Measurements from ENCODE around the gene RRAS.

Gene RRAS

DNA sequence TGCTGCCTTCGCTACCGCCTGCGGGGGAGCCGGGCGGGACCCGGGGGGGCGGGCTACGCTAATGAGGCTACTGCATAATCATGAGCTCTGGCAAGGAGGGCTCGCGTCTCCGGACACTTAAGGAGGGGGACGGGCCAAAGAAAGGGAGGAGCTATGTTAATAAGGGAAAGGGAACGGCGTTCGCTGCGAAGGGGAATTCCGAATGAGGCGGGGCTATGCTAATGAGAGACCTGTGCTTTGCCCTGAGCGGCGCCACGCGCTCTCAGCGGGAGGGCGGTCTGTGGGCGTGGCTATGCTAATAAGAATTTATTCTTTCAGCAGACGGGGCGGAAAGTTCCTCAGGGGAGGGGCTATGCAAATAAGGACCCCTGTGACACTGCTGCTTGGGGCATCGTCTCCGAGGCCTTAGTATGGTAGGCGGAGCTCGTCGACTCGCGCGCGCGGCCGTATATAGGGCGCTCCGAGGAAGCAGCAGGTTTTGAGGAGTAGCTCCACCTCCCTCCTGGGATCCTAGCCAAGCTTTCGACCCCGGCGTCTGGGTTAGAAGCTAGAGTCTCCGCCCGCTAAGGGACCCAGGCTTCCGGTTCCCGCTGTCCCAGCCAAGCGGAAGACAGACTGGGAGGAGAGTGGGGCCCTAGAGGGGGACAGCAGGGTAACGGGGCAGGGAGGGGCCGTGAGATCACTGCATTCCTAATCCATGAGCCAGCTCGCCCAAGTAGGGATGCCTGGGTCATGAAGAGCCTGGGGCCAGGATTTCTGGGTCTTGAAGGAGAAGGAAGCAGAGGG is at the start of gene RRAS:
Gene RRAS (minus strand): TSS at position 31 of the 786 bp plus-strand sequence. CDS start 45 bp downstream, outside the sequence.
- DNase-seq: peak; percentile 69 to 100 (median 98)

DNA sequence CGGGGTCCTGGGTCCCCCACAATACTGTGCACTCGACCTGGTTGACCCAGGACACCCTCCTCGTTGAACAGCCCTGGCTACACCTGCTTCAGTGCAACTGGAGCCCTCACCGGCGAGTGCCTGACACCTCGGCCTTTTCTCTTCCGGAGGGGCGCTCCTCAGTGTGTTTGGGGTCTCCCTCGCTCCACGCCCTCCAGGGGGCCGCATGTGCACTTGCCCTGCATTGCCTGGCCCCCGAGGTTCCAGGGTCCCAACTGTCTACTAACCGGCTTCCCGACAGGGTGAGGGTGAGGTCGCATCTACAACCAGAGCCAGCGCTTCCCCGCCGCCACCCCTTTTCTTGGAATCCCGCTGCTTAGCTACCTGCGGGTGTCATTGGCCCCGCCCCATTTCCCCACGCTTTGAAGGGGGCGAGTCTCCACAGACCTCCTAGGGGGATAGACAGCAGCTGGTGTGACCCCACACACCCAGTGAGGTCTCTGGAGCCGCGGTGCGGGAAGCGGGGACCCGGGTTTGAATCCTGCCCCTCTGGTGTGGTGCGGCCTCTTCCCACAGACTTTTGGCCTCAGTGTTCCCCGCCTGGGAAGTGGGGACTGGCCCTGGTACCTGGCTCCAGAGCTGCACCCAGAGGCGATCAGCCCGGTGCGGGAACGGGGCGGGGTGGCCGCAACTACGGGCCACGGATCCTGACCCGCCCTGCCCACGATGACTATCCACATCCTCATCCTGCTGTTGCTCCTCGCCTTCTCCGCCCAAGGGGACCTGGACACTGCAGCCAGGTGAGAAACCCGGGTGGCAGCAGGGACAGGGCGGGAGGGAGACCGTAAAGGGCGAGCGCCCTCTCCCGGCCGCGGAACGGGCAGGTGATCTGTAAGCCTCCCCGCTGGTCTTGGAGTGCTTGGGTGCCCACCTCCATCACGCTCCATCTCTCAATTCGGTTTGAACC is 49.5 kb upstream of the RRAS start, which contains the start of gene ADM5:
Gene ADM5 (plus strand): TSS at position 462 of the 946 bp plus-strand sequence. CDS start 244 bp downstream, at position 706.
- peak in 35 of 58 donors; percentile 9 to 76 (median 37) for DNase-seq

- no peak for DNase-seq
These were observed 48.7 kb upstream of the RRAS start for GRCh38 chr19:49688531-49689132.

GRCh38 chr19:49687566-49688316 is 47.8 kb upstream of the RRAS start:
- no peak for DNase-seq

GRCh38 chr19:49687150-49687549 is 47.2 kb upstream of the RRAS start:
- DNase-seq: no peak

DNA sequence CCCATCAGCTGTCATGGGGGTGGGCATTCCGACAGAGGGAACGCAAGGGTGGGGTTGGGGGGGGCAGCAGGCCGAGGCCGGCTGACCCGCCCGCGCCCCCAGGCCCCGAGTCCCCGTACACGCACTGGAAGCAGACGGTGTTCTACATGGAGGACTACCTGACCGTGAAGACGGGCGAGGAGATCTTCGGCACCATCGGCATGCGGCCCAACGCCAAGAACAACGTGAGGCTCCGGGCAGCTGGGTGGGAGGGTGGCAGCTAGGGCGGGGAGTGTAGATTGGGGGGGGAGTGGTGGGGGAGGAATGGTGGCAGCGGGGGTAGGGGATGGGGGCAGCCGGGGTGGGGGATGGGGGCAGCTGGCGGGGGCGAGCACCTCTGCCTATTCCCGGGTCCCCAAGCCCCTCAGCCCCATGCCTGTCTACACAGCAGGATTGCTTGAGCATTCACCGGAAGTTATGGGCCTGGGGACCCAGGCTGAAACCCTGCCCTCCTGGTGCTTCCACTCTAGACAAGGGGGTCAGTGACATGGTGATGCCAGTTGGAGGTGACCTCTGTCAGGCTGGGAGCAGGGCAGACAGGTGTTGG is 46.7 kb upstream of the RRAS start:
- no peak for DNase-seq

DNA sequence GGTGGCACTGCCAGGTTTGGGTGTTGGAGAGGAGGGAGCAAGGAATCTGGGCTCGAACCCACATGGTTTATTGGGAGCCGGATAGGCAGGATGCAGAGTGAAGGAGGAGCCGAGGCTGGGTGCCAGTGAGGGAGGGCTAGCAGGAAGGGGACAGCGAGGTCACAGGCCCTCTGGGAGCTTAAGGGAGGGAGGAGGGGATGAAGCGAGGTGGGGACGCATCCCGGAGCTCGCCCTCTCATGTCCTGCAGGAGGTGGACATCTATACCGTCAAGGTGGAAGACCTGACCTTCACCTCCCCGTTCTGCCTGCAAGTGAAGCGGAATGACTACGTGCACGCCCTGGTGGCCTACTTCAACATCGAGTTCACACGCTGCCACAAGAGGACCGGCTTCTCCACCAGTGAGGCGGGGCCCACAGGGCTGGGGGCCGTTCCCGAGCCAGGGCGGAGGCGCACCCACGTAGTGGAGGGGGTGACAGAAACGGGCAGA is 45.9 kb upstream of the RRAS start:
- DNase-seq: no peak

DNA sequence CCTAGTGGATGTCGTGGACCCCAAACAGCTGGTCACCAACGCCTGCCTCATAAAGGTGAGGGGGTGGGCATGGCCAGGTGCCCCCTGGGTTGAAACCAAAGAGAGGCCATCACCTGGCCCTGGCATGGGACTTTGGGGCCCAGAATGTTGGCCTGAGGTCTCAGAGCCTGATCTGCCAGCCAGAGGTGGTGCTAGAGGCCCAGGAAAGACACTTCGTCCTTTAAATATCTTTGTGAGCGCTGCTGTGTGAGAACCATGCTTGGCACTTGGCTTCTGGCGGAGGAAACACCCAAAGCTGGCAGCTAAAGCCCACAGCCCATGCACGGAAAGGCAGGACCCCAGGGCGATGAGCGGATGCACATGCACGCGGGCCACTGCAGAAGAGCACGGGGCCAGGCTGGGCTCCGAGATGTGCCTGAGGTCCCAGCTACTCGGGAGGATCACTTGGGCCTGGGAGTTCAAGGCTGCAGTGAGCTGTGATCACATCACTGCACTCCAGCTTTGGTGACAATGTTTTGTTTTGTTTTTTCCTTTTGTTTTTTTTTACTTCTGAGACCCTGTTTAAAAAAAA is 45.1 kb upstream of the RRAS start:
- DNase-seq: no peak

DNA sequence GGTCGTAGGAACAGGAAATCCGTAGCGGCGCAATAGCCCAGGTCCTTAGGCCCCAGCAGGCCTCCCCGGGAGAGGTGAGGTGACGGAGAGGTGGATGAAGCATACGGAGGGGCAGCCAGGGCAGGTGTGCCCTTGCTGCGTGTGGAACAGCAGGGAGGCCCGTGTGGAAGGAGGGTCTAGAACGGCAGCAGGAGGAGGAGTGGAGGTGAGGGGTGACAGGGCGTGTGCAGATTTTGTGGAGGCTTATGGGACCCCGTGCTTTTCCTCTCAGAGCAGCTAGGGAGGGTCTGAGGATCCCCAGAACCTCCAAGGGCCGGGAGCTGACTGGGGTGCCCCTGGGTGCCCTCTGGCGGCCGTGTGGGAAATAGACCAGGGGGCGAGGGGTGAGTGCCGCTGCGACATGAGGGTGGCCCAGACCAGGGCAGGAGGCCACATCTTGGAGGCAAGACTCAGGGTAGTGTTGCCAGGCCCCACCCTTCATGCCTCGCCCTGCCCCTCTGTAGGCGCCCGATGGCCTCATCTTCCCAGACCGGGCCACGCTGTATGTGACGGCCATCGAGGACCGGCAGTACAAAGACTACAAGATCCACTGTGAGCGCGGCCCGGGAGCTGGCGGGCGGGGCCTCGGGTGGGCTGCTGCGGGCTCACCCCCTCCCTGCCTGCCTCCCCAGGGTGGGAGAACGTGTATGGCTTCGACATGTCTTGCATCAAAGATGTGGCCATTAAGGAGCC is 44.5 kb upstream of the RRAS start:
- DNase-seq: no peak

- no peak for DNase-seq
These were observed 43.9 kb upstream of the RRAS start for GRCh38 chr19:49683814-49684250.

GRCh38 chr19:49682274-49682673 is 42.3 kb upstream of the RRAS start:
- peak in 1 of 58 donors; percentile 45 for DNase-seq

GRCh38 chr19:49681830-49682229 is 41.9 kb upstream of the RRAS start:
- DNase-seq: no peak

DNA sequence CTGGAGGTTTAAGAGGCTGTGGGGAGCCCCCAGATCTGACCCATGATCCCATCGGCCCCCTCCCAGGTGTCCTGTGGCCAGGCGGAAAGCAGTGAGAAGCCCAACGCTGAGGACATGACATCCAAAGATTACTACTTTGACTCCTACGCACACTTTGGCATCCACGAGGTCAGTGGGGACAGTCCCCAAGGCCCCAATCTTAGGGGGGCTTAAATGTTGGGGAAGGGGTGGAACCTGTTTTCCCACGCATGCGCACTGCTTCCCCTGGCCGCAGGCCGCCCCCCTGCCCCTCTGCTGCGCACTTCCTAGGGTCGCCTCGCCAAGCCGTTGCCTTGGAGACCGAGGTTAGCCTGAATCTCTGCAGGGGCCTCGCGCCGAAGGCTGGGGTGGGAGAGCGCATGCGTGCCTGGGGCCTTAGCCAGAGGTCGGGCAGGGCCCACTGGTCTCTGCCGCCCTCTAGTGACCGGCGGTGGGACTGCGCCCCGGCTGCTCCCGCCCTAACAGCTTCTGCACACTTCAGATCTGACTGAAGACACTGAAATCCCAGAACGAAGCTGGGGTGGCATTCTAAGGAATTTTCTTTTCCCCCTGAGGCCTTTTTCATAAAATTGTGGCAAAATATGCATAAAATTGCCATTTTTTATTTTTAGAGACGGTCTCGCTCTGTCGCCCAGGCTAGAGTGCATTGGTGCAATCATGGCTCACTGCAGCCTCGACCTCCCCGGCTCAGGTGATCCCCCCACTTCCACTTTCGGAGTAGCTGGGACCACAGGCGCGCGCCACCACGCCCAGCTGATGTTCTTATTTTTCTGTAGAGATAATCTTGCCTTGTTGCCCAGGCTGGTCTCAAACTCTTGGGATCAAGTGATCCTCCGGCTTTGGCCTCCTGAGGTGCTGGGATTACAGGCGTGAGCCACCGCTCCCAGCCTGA is 40.7 kb upstream of the RRAS start:
- DNase-seq: peak; percentile 25 to 92 (median 80)

DNA sequence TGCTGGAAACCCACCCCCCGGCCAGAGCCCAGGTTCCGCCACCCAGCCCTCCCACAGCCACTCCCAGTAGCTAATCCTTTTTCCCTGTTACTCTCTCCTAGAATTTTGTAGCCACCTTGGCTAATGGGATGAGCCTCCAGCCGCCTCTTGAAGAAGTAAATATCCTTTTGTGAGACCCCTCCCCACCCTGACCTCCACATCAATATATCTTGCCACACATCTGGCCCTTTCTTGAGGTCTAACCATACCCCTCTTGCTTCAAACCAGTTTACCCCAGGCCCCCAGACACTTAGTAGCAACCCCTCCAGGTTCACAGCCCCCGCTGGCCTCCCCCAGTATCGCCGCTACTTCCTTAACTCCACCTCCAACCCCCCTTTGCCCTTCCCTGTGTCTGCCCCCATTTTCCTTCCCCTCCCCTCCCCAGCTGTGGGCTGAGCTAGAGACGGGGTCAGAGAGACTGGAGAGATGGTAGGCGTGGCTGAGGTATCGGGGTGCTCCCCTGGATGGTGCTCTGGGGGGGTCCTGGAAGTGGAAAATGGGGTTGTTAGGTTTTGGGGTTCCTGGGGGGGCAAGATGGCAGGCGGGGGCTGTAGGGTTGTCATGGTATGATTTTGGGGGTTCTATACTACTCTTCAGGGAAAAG is 39.9 kb upstream of the RRAS start:
- DNase-seq: no peak

DNA sequence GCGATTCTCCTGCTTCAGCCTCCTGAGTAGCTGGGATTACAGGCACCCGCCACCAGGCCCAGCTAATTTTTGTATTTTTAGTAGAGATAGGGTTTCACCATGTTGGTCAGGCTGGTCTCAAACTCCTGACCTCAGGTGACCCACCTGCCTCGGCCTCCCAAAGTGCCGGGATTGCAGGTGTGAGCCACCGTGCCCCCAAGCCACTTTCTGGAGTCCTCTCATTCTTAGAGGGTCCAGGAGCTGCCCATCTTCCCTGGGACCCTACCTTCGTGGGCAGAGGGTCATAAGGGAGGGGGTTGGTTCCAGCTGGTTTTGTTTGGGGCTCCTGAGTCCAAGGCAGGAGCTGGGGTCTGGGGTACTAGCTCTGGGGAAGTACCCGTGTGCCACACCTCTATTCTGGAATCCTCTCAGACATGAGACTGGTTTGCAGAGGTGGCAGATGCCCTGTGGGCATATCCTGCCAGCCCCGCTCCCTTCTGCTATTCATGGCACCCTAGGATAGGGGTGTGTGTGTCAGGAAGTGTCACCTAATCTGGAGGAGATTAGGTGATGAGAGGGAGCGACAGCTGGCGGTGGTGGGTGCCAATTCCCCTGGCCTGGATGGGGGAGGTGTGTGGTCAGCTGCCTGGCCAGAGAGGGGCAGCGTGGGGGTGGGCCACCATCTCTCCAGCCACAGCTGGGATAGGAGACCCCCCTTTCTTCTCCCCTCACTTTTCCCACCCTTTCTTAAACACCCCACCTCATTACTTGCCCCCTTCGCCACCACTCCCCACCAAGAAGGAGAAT is 39.2 kb upstream of the RRAS start:
- DNase-seq: no peak

- peak in 43 of 58 donors; percentile 12 to 75 (median 41) for DNase-seq
These were observed 38.1 kb upstream of the RRAS start for GRCh38 chr19:49677901-49678674.

Measured in anterior cingulate cortex (tissue), 58 donors.